ENCODE measurements around the gene S100A9.

Gene S100A9

GRCh38 chr1:153367090-153367489 lies 9.4 kb downstream of the S100A9 start:
- DNase-seq (ENCODE audit: low spot score): no peak
- in situ Hi-C loops (cut with MboI; ENCODE audit: low pct_unique_long_range_greater_than_20kb, low sequenced_read_pairs, unreplicated experiment): loop anchor here (10.0 kb wide), 1 partner anchor 118 kb away; no protein-coding TSS in a partner anchor
- no peak for TF ChIP-seq CTCF (IDR thresholded peaks at IDR 0.05; ENCODE audit: extremely low read depth, insufficient read depth, missing control alignments)

GRCh38 chr1:153368495-153368894 lies 10.8 kb downstream of the S100A9 start:
- no peak for TF ChIP-seq CTCF (IDR thresholded peaks at IDR 0.05; ENCODE audit: extremely low read depth, insufficient read depth, missing control alignments)
- DNase-seq (ENCODE audit: low spot score): no peak
- in situ Hi-C loops (cut with MboI; ENCODE audit: low pct_unique_long_range_greater_than_20kb, low sequenced_read_pairs, unreplicated experiment): loop anchor here (10.0 kb wide), 1 partner anchor 116 kb away; no protein-coding TSS in a partner anchor

GRCh38 chr1:153370146-153370545 lies 12.5 kb downstream of the S100A9 start:
- in situ Hi-C loops (cut with MboI; ENCODE audit: low pct_unique_long_range_greater_than_20kb, low sequenced_read_pairs, unreplicated experiment): no loop called here
- no peak for TF ChIP-seq CTCF (IDR thresholded peaks at IDR 0.05; ENCODE audit: extremely low read depth, insufficient read depth, missing control alignments)
- DNase-seq (ENCODE audit: low spot score): no peak

GRCh38 chr1:153371231-153371630 lies 13.6 kb downstream of the S100A9 start:
- no peak for TF ChIP-seq CTCF (IDR thresholded peaks at IDR 0.05; ENCODE audit: extremely low read depth, insufficient read depth, missing control alignments)
- DNase-seq (ENCODE audit: low spot score): no peak
- in situ Hi-C loops (cut with MboI; ENCODE audit: low pct_unique_long_range_greater_than_20kb, low sequenced_read_pairs, unreplicated experiment): no loop called here

GRCh38 chr1:153372571-153372970 lies 14.9 kb downstream of the S100A9 start:
- DNase-seq (ENCODE audit: low spot score): no peak
- no peak for TF ChIP-seq CTCF (IDR thresholded peaks at IDR 0.05; ENCODE audit: extremely low read depth, insufficient read depth, missing control alignments)
- in situ Hi-C loops (cut with MboI; ENCODE audit: low pct_unique_long_range_greater_than_20kb, low sequenced_read_pairs, unreplicated experiment): no loop called here

- no peak for DNase-seq (ENCODE audit: low spot score)
- no peak for TF ChIP-seq CTCF (IDR thresholded peaks at IDR 0.05; ENCODE audit: extremely low read depth, insufficient read depth, missing control alignments)
- in situ Hi-C loops (cut with MboI; ENCODE audit: low pct_unique_long_range_greater_than_20kb, low sequenced_read_pairs, unreplicated experiment): no loop called here
Measured at GRCh38 chr1:153374071-153374470, 16.4 kb downstream of the S100A9 start.

GRCh38 chr1:153375511-153375910 lies 17.9 kb downstream of the S100A9 start, which contains the start of gene S100A12:
TSS of gene S100A12 (minus strand) at chr1:153375621. CDS start at chr1:153374592, 1,029 bp downstream.
- no peak for DNase-seq (ENCODE audit: low spot score)
- TF ChIP-seq CTCF (IDR thresholded peaks at IDR 0.05; ENCODE audit: extremely low read depth, insufficient read depth, missing control alignments): no peak
- in situ Hi-C loops (cut with MboI; ENCODE audit: low pct_unique_long_range_greater_than_20kb, low sequenced_read_pairs, unreplicated experiment): no loop called here
